Ovary (tissue), 9 donors: Measurements from ENCODE around the gene SLC43A1. TPM values are rescaled to one million over a fixed set of nuclear protein-coding genes. Genes with fewer than 3 reads are reported as not detected.

Source experiments
- DNase-seq, 5 donors: peaks; one replicate each; pipeline ENCODE4 v3.0.0-alpha.2; 2019 to 2020
- H3K27ac ChIP-seq, 2 donors: fragments of 200-600 bp; one replicate each; pipeline versions ENCODE4 v1.5.1 to v1.8.0; 2019 to 2022
- H3K27me3 ChIP-seq: fragments of 200-600 bp; one replicate; pipeline ENCODE4 v1.8.0; 2022
- H3K36me3 ChIP-seq: fragments of 200-600 bp; sonication (generic); one replicate; pipeline ENCODE4 v1.5.1; 2019
- H3K4me1 ChIP-seq: one replicate; pipeline ENCODE4 v1.8.1; 2013; ENCODE audit warnings: mild to moderate bottlenecking, moderate library complexity; ENCODE audit not compliant: insufficient read depth
- H3K4me3 ChIP-seq: fragments of 200-600 bp; sonication (generic); one replicate; pipeline ENCODE4 v1.5.1; 2017
- H3K9me3 ChIP-seq, 2 donors: fragments of 200-600 bp in 1 of 2; sonication (generic) in 1 of 2; one replicate each; pipeline versions ENCODE4 v1.5.1 to v1.8.1; 2013 to 2019; ENCODE audit warnings: mild to moderate bottlenecking in 1 of 2, moderate library complexity in 1 of 2
- CTCF ChIP-seq, 3 donors: fragments of 450-650 bp in 2 of 3; fragments of 200-600 bp in 1 of 3; IDR thresholded peaks; one replicate each; pipeline versions ENCODE4 v1.5.1 to v1.8.0; 2016 to 2022; ENCODE audit warnings: antibody characterized with exemption in 3 of 3, mild to moderate bottlenecking in 1 of 3
- EP300 ChIP-seq: sonication (generic); formaldehyde crosslinking; IDR thresholded peaks from one replicate; pipeline ENCODE4 v1.6.1; 2017; ENCODE audit warnings: antibody characterized with exemption
- POLR2A ChIP-seq: fragments of 450-650 bp; IDR thresholded peaks from one replicate; pipeline ENCODE4 v1.6.1; 2017; ENCODE audit warnings: antibody characterized with exemption, mild to moderate bottlenecking, moderate library complexity
- WGBS, 3 donors: extraction: QIAGEN DNeasy Blood & Tissue Kit in 1 of 3; methylation state at CpG; one replicate each; pipeline versions ENCODE4 v1.1.5 to v1.1.7; 2013 to 2017; 5-methylcytosine and 5-hydroxymethylcytosine counted together
- intact Hi-C, 4 donors: fragments of 100-400 bp; cut with DNase I; formaldehyde crosslinking; loops; one replicate each; pipeline versions ENCODE4 v1.11.0 to v1.15.1; 2022 to 2023
- polyA plus RNA-seq, 2 donors: library from polyadenylated mRNA; stranded (reverse); fragments of 200-250 nt in 1 of 2; fragments of 350-450 nt in 1 of 2; fragmentation: Illumina TruSeq in 1 of 2; extraction: RNeasy Lipid Tissue Mini Kit (QIAGEN cat#74804) in 1 of 2; gene quantifications; one replicate each; pipeline ENCODE4 v1.2.3, GENCODE V29; 2013 to 2014
- total RNA-seq, 7 donors: library from RNA; depleted of rRNA in 2 of 7; stranded (reverse); fragments of >200 nt in 2 of 7; fragmentation: NEBNext Ultra II Directional in 3 of 7; extraction: Animal tissue kit (Norgen Biotek cat#: 25700) in 3 of 7; gene quantifications; one replicate each; pipeline versions ENCODE4 v1.1.0 to v1.2.4, GENCODE V29; 2016 to 2023
- donor health status: DM: no; HTN: no; CAD: no; lungs with moderate emphysema.
- donor health status: DM: no; HTN: no; CAD: no.
- donor health status: Bipolar disorder and iron deficiency.
- donor health status: DM: yes; HTN: yes; CAD: no.
- donor health status: DM: no; HTN: no; CAD: no.
- donor health status: DM: yes; HTN: yes; CAD: no.

Gene SLC43A1
- total and polyA plus RNA-seq, 9 donors: 11.5 to 30.4 (median 18.6) TPM

DNA sequence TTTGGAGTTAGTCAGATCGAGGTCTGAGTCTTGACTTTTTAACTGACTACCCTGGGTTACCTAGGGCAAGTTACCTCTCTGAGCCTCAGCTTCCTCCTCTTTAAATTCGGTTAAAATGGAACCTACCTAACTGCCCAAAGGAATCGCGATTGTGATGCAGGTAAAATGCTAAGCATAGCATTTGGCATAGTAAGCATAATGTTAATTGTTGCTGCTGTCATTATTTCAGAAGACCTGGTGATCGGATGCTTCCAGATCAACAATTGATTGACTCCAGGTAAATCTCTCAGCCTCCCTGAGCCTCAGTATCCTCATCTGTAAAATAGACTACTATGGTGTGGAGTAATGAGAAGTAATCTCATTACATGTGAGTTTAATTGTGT lies 550 bp upstream of the SLC43A1 start:
- TF ChIP-seq CTCF (IDR thresholded peaks at IDR 0.05) (no peak), POLR2A (no peak), EP300 (no peak)
- 7 to 11% (median 10%) methylated on average over 5 of the region's 5 CpGs for WGBS, 3 donors
- Histone ChIP-seq H3K27me3 (no peaks in the 10 kb centered on the region), H3K27ac (peak overlapping the region; percentile 73 to 75), H3K36me3 (no peaks in the 10 kb centered on the region), H3K4me3 (peak overlapping the region; percentile 91), H3K4me1 (no peaks in the 10 kb centered on the region), H3K9me3 (no peaks in the 10 kb centered on the region)
- intact Hi-C loops: no loop called here
- DNase-seq: no peak

DNA sequence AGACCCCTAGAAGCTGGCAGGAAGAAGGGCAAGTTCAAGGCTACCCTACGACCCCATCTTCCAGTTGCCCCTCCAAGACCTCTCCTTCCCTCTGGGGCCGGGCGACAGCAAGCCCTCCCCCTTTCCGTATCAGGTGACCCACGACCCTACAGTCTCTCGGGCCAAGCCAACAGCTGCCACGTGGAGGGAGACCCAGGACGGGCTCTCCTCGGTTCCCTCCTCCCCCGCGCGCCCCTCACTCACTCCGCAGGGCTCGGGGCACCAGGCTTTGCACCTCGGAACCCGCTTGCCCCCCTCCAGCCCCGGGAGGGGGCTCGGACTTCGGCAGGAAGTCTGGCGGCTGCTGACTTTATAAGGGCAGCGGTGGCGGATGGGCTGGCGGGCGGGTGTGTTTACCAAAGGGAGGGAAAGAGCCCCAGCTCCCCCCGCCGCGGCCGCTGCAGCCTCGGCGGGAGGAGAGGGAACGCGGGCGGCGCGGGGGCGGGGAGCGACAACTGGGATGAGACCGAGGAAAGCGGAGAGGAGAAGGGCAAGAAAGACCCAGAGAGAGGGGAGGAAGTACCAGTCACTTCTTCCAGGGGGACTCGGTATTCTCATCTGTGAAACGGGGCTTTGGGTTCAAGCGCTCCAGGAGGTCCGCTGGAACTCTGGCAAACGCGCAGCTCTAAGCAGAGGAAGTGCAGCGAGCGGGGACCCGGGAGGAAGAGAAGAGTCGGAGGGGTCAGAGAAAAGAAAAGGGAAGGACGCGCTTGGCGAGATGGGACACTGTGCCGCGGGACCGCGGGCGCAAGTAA lies 767 bp downstream of the SLC43A1 start:
- Histone ChIP-seq H3K27ac (peak overlapping the region; percentile 73 to 75), H3K27me3 (no peaks in the 10 kb centered on the region), H3K36me3 (no peaks in the 10 kb centered on the region), H3K4me1 (no peaks in the 10 kb centered on the region), H3K4me3 (peak overlapping the region; percentile 91), H3K9me3 (no peaks in the 10 kb centered on the region)
- 0 to 1% (median 1%) methylated on average over 57 of the region's 57 CpGs for WGBS, 3 donors
- TF ChIP-seq CTCF (IDR thresholded peaks at IDR 0.05): no peak
- TF ChIP-seq EP300: no peak
- no peak for TF ChIP-seq POLR2A
- intact Hi-C loops: no loop called here
- peak; percentile 73 to 84 (median 76) for DNase-seq

GRCh38 chr11:57513911-57514537 lies 1.5 kb downstream of the SLC43A1 start:
- Histone ChIP-seq H3K36me3 (no peaks in the 10 kb centered on the region), H3K27ac (peak overlapping the region; percentile 0 to 73), H3K4me1 (no peaks in the 10 kb centered on the region), H3K27me3 (no peaks in the 10 kb centered on the region), H3K9me3 (no peaks in the 10 kb centered on the region), H3K4me3 (peak overlapping the region; percentile 91)
- WGBS, 3 donors: 4 to 9% (median 6%) methylated on average over 30 to 35 of the region's 35 CpGs
- intact Hi-C loops: no loop called here
- DNase-seq: peak; percentile 46 to 66 (median 59)
- no peak for TF ChIP-seq CTCF (IDR thresholded peaks at IDR 0.05)
- no peak for TF ChIP-seq EP300
- no peak for TF ChIP-seq POLR2A

DNA sequence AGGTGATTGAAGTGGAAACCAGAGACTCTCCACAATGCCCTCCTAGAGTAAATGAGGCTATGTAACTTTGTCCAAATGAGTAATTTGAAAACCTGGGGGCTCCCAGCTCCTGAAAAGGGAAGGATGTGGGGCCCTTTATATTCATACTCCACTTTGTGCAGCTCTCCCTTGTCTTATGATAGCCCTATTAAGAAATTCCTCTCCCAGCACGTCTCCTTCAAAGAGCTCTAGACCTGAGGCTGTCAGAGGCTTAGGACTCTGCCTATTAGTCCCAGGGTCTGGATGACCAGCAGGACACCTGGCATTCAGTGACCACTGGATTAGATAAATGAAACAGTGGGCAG lies 2.1 kb downstream of the SLC43A1 start:
- Histone ChIP-seq H3K9me3 (no peaks in the 10 kb centered on the region), H3K4me1 (no peaks in the 10 kb centered on the region), H3K27me3 (no peaks in the 10 kb centered on the region), H3K4me3 (peak overlapping the region; percentile 91), H3K27ac (peak overlapping the region in 1 of 2 donors; percentile 73), H3K36me3 (no peaks in the 10 kb centered on the region)
- no peak for TF ChIP-seq POLR2A
- no peak for TF ChIP-seq EP300
- TF ChIP-seq CTCF (IDR thresholded peaks at IDR 0.05): no peak
- DNase-seq: no peak
- intact Hi-C loops: no loop called here
- 29 to 36% (median 32%) methylated on average over 1 of the region's 1 CpG for WGBS, 3 donors
